Lower leg skin (tissue), 3 donors: ENCODE measurements around the gene UPF1.

Source experiments
- CTCF ChIP-seq, 3 donors: fragments of 450-650 bp; IDR thresholded peaks; one replicate each; pipeline ENCODE4 v1.5.1; 2016; ENCODE audit warnings: antibody characterized with exemption in 3 of 3, mild to moderate bottlenecking in 3 of 3, moderate library complexity in 2 of 3
- POLR2A ChIP-seq, 2 donors: fragments of 450-650 bp; IDR thresholded peaks; one replicate each; pipeline ENCODE4 v1.6.1; 2016 to 2017; ENCODE audit warnings: antibody characterized with exemption in 2 of 2, mild to moderate bottlenecking in 1 of 2, moderate library complexity in 1 of 2

- TF ChIP-seq POLR2A (IDR thresholded peaks at IDR 0.05) (no peak), CTCF (IDR thresholded peaks at IDR 0.05) (no peak)
These were observed 24.1 kb downstream of the UPF1 start for GRCh38 chr19:18855647-18856384.
